ENCODE results near the gene IRAK2. TPM values are rescaled to one million over a fixed set of nuclear protein-coding genes. Genes with fewer than 3 reads are reported as not detected.

IRAK2 gene
- total RNA-seq, 4 donors from 2014 or later = 0.20 to 4.9 (median 3.4) TPM

- WGBS, 2 donors (ENCODE audit: low coverage in 1 of 2) = 82 to 100% methylated on average over 1 to 3 of the region's 3 CpGs
- in situ Hi-C loops (cut with MboI; ENCODE audit: low pct_ligation_motif_present in 1 of 4, low pct_unique_long_range_greater_than_20kb in 1 of 4, low sequenced_read_pairs in 3 of 4) = loop anchor here in 2 of 4 donors (25.0 kb wide), 1 partner anchor 257 kb away; the partner anchor contains the start of gene EMC3 (in 2 of the 2)
- H3K27me3 ChIP-seq = no peaks in the 10 kb centered on the region
- no peak overlapping the region for H3K4me3 ChIP-seq
- peaks cover 0 to 11% (median 2%) of the 10 kb centered on the region in 4 donors for H3K4me1 ChIP-seq
- H3K36me3 ChIP-seq = no peaks in the 10 kb centered on the region
- intact Hi-C loops (cut with DNase I; ENCODE audit: low total_unique reads) = no loop called here
- no peak overlapping the region for H3K27ac ChIP-seq
- no peak for DNase-seq
- no peaks in the 10 kb centered on the region for H3K9me3 ChIP-seq
- TF ChIP-seq POLR2A (IDR thresholded peaks at IDR 0.05) (no peak), EP300 (IDR thresholded peaks at IDR 0.05; ENCODE audit: low read depth) (no peak), CTCF (IDR thresholded peaks at IDR 0.05) (no peak), POLR2AphosphoS5 (IDR thresholded peaks at IDR 0.05) (no peak)
Measured at GRCh38 chr3:10244009-10244408, 79.3 kb downstream of the IRAK2 start.

GRCh38 chr3:10245081-10245712 lies 80.5 kb downstream of the IRAK2 start:
- WGBS, 2 donors (ENCODE audit: low coverage in 1 of 2) = 82 to 86% methylated on average over 2 to 6 of the region's 6 CpGs
- intact Hi-C loops (cut with DNase I; ENCODE audit: low total_unique reads) (no loop called here), in situ Hi-C loops (cut with MboI; ENCODE audit: low pct_ligation_motif_present in 1 of 4, low pct_unique_long_range_greater_than_20kb in 1 of 4, low sequenced_read_pairs in 3 of 4) (loop anchor here in 2 of 4 donors (25.0 kb wide), 1 partner anchor 258 kb away; the partner anchor contains the start of gene EMC3 (in 2 of the 2))
- TF ChIP-seq POLR2A (IDR thresholded peaks at IDR 0.05) (no peak), CTCF (IDR thresholded peaks at IDR 0.05) (no peak), EP300 (IDR thresholded peaks at IDR 0.05; ENCODE audit: low read depth) (no peak), POLR2AphosphoS5 (IDR thresholded peaks at IDR 0.05) (no peak)
- H3K27me3 ChIP-seq = no peaks in the 10 kb centered on the region
- H3K27ac ChIP-seq = no peak overlapping the region
- no peaks in the 10 kb centered on the region for H3K36me3 ChIP-seq
- H3K4me1 ChIP-seq = peaks cover 9 to 21% (median 11%) of the 10 kb centered on the region in 4 donors
- no peaks in the 10 kb centered on the region for H3K9me3 ChIP-seq
- no peak overlapping the region for H3K4me3 ChIP-seq
- no peak for DNase-seq

GRCh38 chr3:10247679-10248183 lies 83.0 kb downstream of the IRAK2 start:
- Histone ChIP-seq H3K27me3 (no peaks in the 10 kb centered on the region), H3K4me3 (peak overlapping the region; percentile 23 to 95 (median 80)), H3K27ac (peak overlapping the region; percentile 91 to 94 (median 92)), H3K4me1 (peaks cover 18 to 35% (median 23%) of the 10 kb centered on the region in 4 donors), H3K36me3 (peaks cover 0 to 7% (median 0%) of the 10 kb centered on the region in 4 donors), H3K9me3 (no peaks in the 10 kb centered on the region)
- DNase-seq = no peak
- TF ChIP-seq POLR2AphosphoS5 (IDR thresholded peaks at IDR 0.05) = no peak
- TF ChIP-seq EP300 (IDR thresholded peaks at IDR 0.05; ENCODE audit: low read depth) = no peak
- TF ChIP-seq CTCF (IDR thresholded peaks at IDR 0.05) = no peak
- TF ChIP-seq POLR2A (IDR thresholded peaks at IDR 0.05) = no peak
- in situ Hi-C loops (cut with MboI; ENCODE audit: low pct_ligation_motif_present in 1 of 4, low pct_unique_long_range_greater_than_20kb in 1 of 4, low sequenced_read_pairs in 3 of 4) (loop anchor here in 2 of 4 donors (25.0 kb wide), 1 partner anchor 260 kb away; the partner anchor contains the start of gene EMC3 (in 2 of the 2)), intact Hi-C loops (cut with DNase I; ENCODE audit: low total_unique reads) (no loop called here)
- 51 to 58% methylated on average over 12 to 14 of the region's 14 CpGs for WGBS, 2 donors (ENCODE audit: low coverage in 1 of 2)

GRCh38 chr3:10248184-10248983 lies 83.7 kb downstream of the IRAK2 start, which contains the start of gene TATDN2:
Gene TATDN2 (plus strand): TSS chr3:10248459. CDS start chr3:10249201, 742 bp downstream.
- Histone ChIP-seq H3K9me3 (no peaks in the 10 kb centered on the region), H3K4me1 (peaks cover 18 to 35% (median 23%) of the 10 kb centered on the region in 4 donors), H3K4me3 (peak within 1 kb of the TSS; percentile 75 to 95 (median 80)), H3K27me3 (no peaks in the 10 kb centered on the region), H3K27ac (peak within 1 kb of the TSS; percentile 91 to 94 (median 92)), H3K36me3 (peaks cover 0 to 7% (median 0%) of the 10 kb centered on the region in 4 donors)
- TF ChIP-seq POLR2AphosphoS5 (IDR thresholded peaks at IDR 0.05) (peak; percentile 80 to 90 (median 89)), EP300 (IDR thresholded peaks at IDR 0.05; ENCODE audit: low read depth) (no peak), CTCF (IDR thresholded peaks at IDR 0.05) (no peak), POLR2A (IDR thresholded peaks at IDR 0.05) (peak; percentile 78)
- in situ Hi-C loops (cut with MboI; ENCODE audit: low pct_ligation_motif_present in 1 of 4, low pct_unique_long_range_greater_than_20kb in 1 of 4, low sequenced_read_pairs in 3 of 4) (loop anchor here in 2 of 4 donors (25.0 kb wide), 1 partner anchor 261 kb away; the partner anchor contains the start of gene EMC3 (in 2 of the 2)), intact Hi-C loops (cut with DNase I; ENCODE audit: low total_unique reads) (no loop called here)
- WGBS, 2 donors (ENCODE audit: low coverage in 1 of 2) = 0% methylated on average over 40 of the region's 80 CpGs; no CpG with 5 or more reads in 1 of the 2 donors
- DNase-seq = peak; percentile 99
